B cell (primary cell): ENCODE measurements around the gene LYPD8. TPM values are rescaled to one million over a fixed set of nuclear protein-coding genes. Genes with fewer than 3 reads are reported as not detected.

ENCODE experiments used
- ATAC-seq: fragments of 200-7000 bp; cut with Tn5 transposase; one replicate; pipeline ENCODE4 v1.10.0; 2021; ENCODE audit warnings: low read depth, mild to moderate bottlenecking, moderate number of reproducible peaks, moderate library complexity
- CTCF ChIA-PET: fragments of 350-600 bp; sonication (Branson Sonifier 250); formaldehyde crosslinking; loops from one replicate; lab custom pipeline; 2021; ENCODE audit warnings: antibody characterized with exemption, inconsistent platforms; lab: Charles Lee
- POLR2A ChIA-PET: fragments of 350-600 bp; sonication (Branson Sonifier 250); formaldehyde crosslinking; loops from one replicate; lab custom pipeline; 2021; ENCODE audit warnings: antibody characterized with exemption; lab: Charles Lee
- DNase-seq: peaks from one replicate; pipeline ENCODE4 v3.0.0; 2013
- H2AFZ ChIP-seq: 2 replicates; pipeline ENCODE4 v1.6.1; 2012; ENCODE audit warnings: mild to moderate bottlenecking, low read depth, low read length; ENCODE audit not compliant: insufficient read depth, poor library complexity, severe bottlenecking
- H3K27ac ChIP-seq, 2 donors: 1 replicate in 1 of 2; 2 replicates in 1 of 2; pipeline ENCODE4 v1.5.1; 2012 to 2013; ENCODE audit warnings: low read length in 2 of 2, mild to moderate bottlenecking in 2 of 2, moderate library complexity in 1 of 2
- H3K27me3 ChIP-seq, 4 experiments: fragments of 200-600 bp in 1 of 4; sonication (generic) in 1 of 4; replicated peaks in 1 of 4; 1 replicate in 2 of 4; 2 replicates in 2 of 4; pipeline versions ENCODE4 v1.6.1 to v1.7.0; 2013 to 2016; ENCODE audit warnings: low read length in 3 of 4, mild to moderate bottlenecking in 2 of 4, mixed read lengths in 1 of 4, moderate library complexity in 1 of 4; ENCODE audit not compliant: insufficient read depth in 4 of 4, control insufficient read depth in 3 of 4; ENCODE audit errors: control extremely low read depth in 1 of 4
- H3K36me3 ChIP-seq, 2 experiments: replicated peaks in 1 of 2; 1 replicate in 1 of 2; 2 replicates in 1 of 2; pipeline versions ENCODE4 v1.6.1 to v1.7.1; 2013; ENCODE audit warnings: low read length in 1 of 2; ENCODE audit not compliant: insufficient read depth in 2 of 2, control insufficient read depth in 1 of 2; ENCODE audit errors: control extremely low read depth in 1 of 2, extremely low read depth in 1 of 2
- H3K4me1 ChIP-seq, 2 donors: fragments of 200-600 bp in 1 of 2; sonication (generic) in 1 of 2; 1 replicate in 1 of 2; 2 replicates in 1 of 2; pipeline versions ENCODE4 v1.5.1 to v1.6.1; 2013 to 2017; ENCODE audit warnings: low read length in 2 of 2; ENCODE audit not compliant: control insufficient read depth in 2 of 2, insufficient read depth in 2 of 2
- H3K4me2 ChIP-seq: replicated peaks from 2 replicates; pipeline ENCODE3; 2012; ENCODE audit warnings: mild to moderate bottlenecking, low read depth, low read length; ENCODE audit not compliant: poor library complexity, severe bottlenecking
- H3K4me3 ChIP-seq, 5 experiments: fragments of 200-600 bp in 1 of 5; sonication (generic) in 1 of 5; 1 replicate in 3 of 5; 2 replicates in 2 of 5; pipeline versions ENCODE4 v1.5.1 to v1.7.0; 2011 to 2016; ENCODE audit warnings: low read length in 4 of 5, mild to moderate bottlenecking in 4 of 5, low read depth in 2 of 5, control low read depth in 1 of 5, moderate library complexity in 1 of 5; ENCODE audit not compliant: insufficient read depth in 1 of 5; ENCODE audit errors: control extremely low read depth in 1 of 5, extremely low read depth in 1 of 5
- H3K79me2 ChIP-seq: fragments of 200-600 bp; sonication (generic); one replicate; pipeline ENCODE4 v1.6.0; 2016; ENCODE audit warnings: low read length; ENCODE audit not compliant: control insufficient read depth, insufficient read depth
- H3K9ac ChIP-seq: fragments of 200-600 bp; sonication (generic); 2 replicates; pipeline ENCODE4 v1.6.1; 2017; ENCODE audit warnings: mild to moderate bottlenecking, low read length, moderate library complexity
- H3K9me3 ChIP-seq, 3 donors: one replicate each; pipeline versions ENCODE4 v1.6.1 to v1.7.1; 2013; ENCODE audit warnings: low read length in 2 of 3; ENCODE audit not compliant: control insufficient read depth in 2 of 3, insufficient read depth in 1 of 3; ENCODE audit errors: control extremely low read depth in 1 of 3
- H4K20me1 ChIP-seq: 2 replicates; pipeline ENCODE4 v1.6.0; 2012; ENCODE audit warnings: mild to moderate bottlenecking, low read length; ENCODE audit not compliant: insufficient read depth, control insufficient read depth, poor library complexity, severe bottlenecking
- H3K27ac Mint-ChIP-seq: one replicate; pipeline ENCODE4 v1.8.0; 2021; ENCODE audit warnings: mixed read lengths
- H3K27me3 Mint-ChIP-seq: one replicate; pipeline ENCODE4 v1.8.0; 2021; ENCODE audit warnings: mixed read lengths
- H3K4me1 Mint-ChIP-seq: one replicate; pipeline ENCODE4 v1.8.0; 2021; ENCODE audit warnings: mixed read lengths
- H3K4me3 Mint-ChIP-seq: one replicate; pipeline ENCODE4 v1.8.0; 2021; ENCODE audit warnings: mixed read lengths
- H3K9me3 Mint-ChIP-seq: one replicate; pipeline ENCODE4 v1.8.0; 2022; ENCODE audit warnings: mixed read lengths; ENCODE audit not compliant: insufficient read depth
- EZH2 ChIP-seq: IDR thresholded peaks from 2 replicates; pipeline ENCODE4 v1.6.1; 2012; ENCODE audit warnings: borderline replicate concordance, low read depth, mild to moderate bottlenecking, moderate library complexity, low read length; ENCODE audit not compliant: insufficient read depth, poor library complexity, severe bottlenecking
- WGBS: methylation state at CpG from one replicate; pipeline ENCODE4 v1.1.5; 2013; ENCODE audit warnings: missing lambda C conversion rate; ENCODE audit not compliant: insufficient coverage; 5-methylcytosine and 5-hydroxymethylcytosine counted together
- intact Hi-C: fragments of 100-400 bp; cut with micrococcal nuclease; formaldehyde crosslinking; loops from one replicate; pipeline ENCODE4 v1.10.0; 2022
- polyA plus RNA-seq: library from polyadenylated mRNA; depleted of rRNA; stranded (reverse); fragments of >200 nt; gene quantifications from 2 replicates; pipeline ENCODE4 v1.2.3, GENCODE V29; 2012
- total RNA-seq, 2 donors: library from RNA; stranded (reverse); fragments of 120-200 nt in 1 of 2; gene quantifications; 1 replicate in 1 of 2; 2 replicates in 1 of 2; pipeline versions ENCODE4 v1.2.3 to v1.2.4, GENCODE V29; 2013 to 2022
- TF ChIP-seq, protein P1 (sequence below): fragments of 200-600 bp; IDR thresholded peaks from one replicate; pipeline ENCODE4 v1.8.0; 2022; ENCODE audit warnings: antibody characterized with exemption, mild to moderate bottlenecking

LYPD8 gene
- total and polyA plus RNA-seq, 2 donors (not counting 1 experiment from before 2014, with no cell fraction given), result 0.10 TPM; not detected in 1

DNA sequence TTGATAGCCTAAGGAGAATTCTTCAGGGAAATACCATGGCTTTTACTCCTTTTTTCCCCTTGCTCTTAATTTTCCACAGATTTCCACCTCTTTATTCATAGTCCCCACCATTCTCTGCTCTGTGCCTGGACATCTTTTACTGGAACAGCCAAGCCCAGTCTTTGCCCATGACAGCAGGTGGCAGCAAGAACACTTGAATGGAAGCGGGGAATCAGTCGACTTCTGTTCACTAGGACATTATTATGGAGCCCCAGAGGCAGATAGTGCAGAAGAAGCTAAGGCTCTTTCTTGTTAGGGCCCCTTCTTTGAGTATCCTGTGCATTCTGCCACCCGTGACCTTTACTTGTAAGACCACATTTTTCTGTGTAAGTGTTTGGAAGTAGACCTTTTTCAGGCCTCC, 59.3 kb downstream of the LYPD8 start:
- POLR2A ChIA-PET, result interaction anchor here (0.8 kb wide), 1 partner anchor 109 kb away, joined by 3 read pairs; no protein-coding TSS in a partner anchor

DNA sequence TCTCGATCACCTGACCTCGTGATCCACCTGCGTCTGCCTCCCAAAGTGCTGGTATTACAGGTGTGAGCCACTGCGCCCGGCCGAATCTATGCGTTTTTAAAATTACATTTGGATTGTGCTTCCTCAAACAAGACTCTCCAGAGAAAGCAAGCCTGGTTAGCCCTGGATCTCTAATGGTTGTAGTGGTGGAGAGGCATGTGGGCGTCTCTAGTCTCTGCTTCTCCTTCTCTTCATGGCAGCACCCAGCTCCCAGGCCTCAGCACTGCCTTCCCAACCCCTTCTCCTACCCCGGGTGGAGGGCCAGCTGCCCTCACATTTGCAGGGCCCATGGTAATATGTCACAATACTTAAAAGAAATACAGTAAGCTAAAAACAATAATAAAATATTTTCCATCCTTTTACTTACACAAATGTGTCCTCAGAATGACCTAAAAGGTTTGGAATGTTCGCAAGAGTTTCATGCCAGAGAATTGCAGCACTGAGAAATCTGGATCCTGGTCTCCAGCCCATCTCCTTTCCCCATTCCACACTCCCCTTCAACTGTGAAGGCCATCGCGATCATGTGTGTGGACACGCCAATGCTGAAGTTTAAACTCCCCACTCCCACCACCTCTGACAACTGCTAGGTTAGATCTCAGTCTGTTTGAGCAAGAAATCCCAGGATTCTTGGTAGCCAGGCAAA, 60.0 kb downstream of the LYPD8 start:
- Histone ChIP-seq H3K27me3 (no peaks in the 10 kb centered on the region), H4K20me1 (no peaks in the 10 kb centered on the region), H3K9ac (no peak overlapping the region), H3K9me3 (peaks cover 0 to 10% (median 2%) of the 10 kb centered on the region in 3 donors), H3K27ac (no peak overlapping the region), H3K4me2 (no peak overlapping the region), H3K4me1 (peaks cover 12 to 15% of the 10 kb centered on the region in 2 donors), H2AFZ (no peak overlapping the region), H3K79me2 (no peaks in the 10 kb centered on the region), H3K4me3 (no peak overlapping the region), H3K36me3 (no peaks in the 10 kb centered on the region)
- intact Hi-C loops, result no loop called here
- ATAC-seq (no peak), DNase-seq (no peak)
- H3K27ac Mint-ChIP-seq, result no peak overlapping the region
- H3K4me3 Mint-ChIP-seq, result no peak overlapping the region
- no peaks in the 10 kb centered on the region for H3K9me3 Mint-ChIP-seq
- no peaks in the 10 kb centered on the region for H3K27me3 Mint-ChIP-seq
- CTCF ChIA-PET, result interaction anchor here (21.8 kb wide), 1 partner anchor 112 kb away, joined by 274 read pairs; no protein-coding TSS in a partner anchor
- no peak for TF ChIP-seq EZH2
- TF ChIP-seq, protein P1, sequence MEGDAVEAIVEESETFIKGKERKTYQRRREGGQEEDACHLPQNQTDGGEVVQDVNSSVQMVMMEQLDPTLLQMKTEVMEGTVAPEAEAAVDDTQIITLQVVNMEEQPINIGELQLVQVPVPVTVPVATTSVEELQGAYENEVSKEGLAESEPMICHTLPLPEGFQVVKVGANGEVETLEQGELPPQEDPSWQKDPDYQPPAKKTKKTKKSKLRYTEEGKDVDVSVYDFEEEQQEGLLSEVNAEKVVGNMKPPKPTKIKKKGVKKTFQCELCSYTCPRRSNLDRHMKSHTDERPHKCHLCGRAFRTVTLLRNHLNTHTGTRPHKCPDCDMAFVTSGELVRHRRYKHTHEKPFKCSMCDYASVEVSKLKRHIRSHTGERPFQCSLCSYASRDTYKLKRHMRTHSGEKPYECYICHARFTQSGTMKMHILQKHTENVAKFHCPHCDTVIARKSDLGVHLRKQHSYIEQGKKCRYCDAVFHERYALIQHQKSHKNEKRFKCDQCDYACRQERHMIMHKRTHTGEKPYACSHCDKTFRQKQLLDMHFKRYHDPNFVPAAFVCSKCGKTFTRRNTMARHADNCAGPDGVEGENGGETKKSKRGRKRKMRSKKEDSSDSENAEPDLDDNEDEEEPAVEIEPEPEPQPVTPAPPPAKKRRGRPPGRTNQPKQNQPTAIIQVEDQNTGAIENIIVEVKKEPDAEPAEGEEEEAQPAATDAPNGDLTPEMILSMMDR, result no peak
- 98% methylated on average over 7 of the region's 13 CpGs for WGBS
- POLR2A ChIA-PET, result no interaction called here
- peaks cover 13% of the 10 kb centered on the region for H3K4me1 Mint-ChIP-seq

More for the DNA sequence above, 59.3 kb downstream of the LYPD8 start:
- H3K27me3 Mint-ChIP-seq, result no peaks in the 10 kb centered on the region
- Histone ChIP-seq H2AFZ (peak overlapping the region; percentile 57), H3K36me3 (no peaks in the 10 kb centered on the region), H3K27me3 (no peaks in the 10 kb centered on the region), H3K4me1 (peaks cover 12 to 15% of the 10 kb centered on the region in 2 donors), H3K9me3 (peaks cover 0 to 10% (median 0%) of the 10 kb centered on the region in 3 donors), H3K27ac (peak overlapping the region in 1 of 2 donors; percentile 27), H3K9ac (no peak overlapping the region), H3K4me3 (no peak overlapping the region), H3K4me2 (peak overlapping the region; percentile 56), H4K20me1 (no peaks in the 10 kb centered on the region), H3K79me2 (no peaks in the 10 kb centered on the region)
- ATAC-seq (peak; percentile 24), DNase-seq (peak; percentile 32)
- no peaks in the 10 kb centered on the region for H3K9me3 Mint-ChIP-seq
- peaks cover 13% of the 10 kb centered on the region for H3K4me1 Mint-ChIP-seq
- H3K27ac Mint-ChIP-seq, result peak overlapping the region; percentile 42
- WGBS, result 54% methylated on average over 2 of the region's 3 CpGs
- intact Hi-C loops, result no loop called here
- TF ChIP-seq, protein P1, result peak; percentile 4
- no peak for TF ChIP-seq EZH2
- no peak overlapping the region for H3K4me3 Mint-ChIP-seq
- CTCF ChIA-PET, result interaction anchor here (0.7 to 21.8 kb wide), 9 partner anchors 8 to 229 kb away, joined by 3 to 274 read pairs (median 5); no protein-coding TSS in a partner anchor
